HEK293 (cell line): ENCODE measurements around the gene FAM204A.

Experiments
- CTCF ChIA-PET: fragments of 350-600 bp; formaldehyde crosslinking; extraction: SDS; loops from one replicate; lab custom pipeline; 2021; ENCODE audit warnings: antibody characterized with exemption; lab: Yijun Ruan, JAX
- POLR2A ChIA-PET: fragments of 300-600 bp; formaldehyde crosslinking; extraction: SDS; loops from one replicate; lab custom pipeline; 2020; ENCODE audit warnings: antibody characterized with exemption, inconsistent platforms; lab: Yijun Ruan, JAX
- H3K27ac ChIP-seq: fragments of 200-500 bp; sonication (Bioruptor generic); 2 replicates; pipeline ENCODE4 v1.5.1; 2014; ENCODE audit warnings: low read depth, low read length, control low read depth, inconsistent platforms; ENCODE audit errors: extremely low read depth
- H3K36me3 ChIP-seq, 2 experiments: fragments of 200-500 bp in 1 of 2; sonication (Bioruptor generic) in 1 of 2; 1 replicate in 1 of 2; 2 replicates in 1 of 2; pipeline ENCODE4 v1.5.1; 2014 to 2017; ENCODE audit warnings: inconsistent platforms in 2 of 2, low read length in 2 of 2; ENCODE audit not compliant: control insufficient read depth in 2 of 2, insufficient read depth in 1 of 2
- H3K4me1 ChIP-seq: fragments of 200-500 bp; sonication (Bioruptor generic); 2 replicates; pipeline ENCODE4 v1.5.1; 2014; ENCODE audit warnings: mild to moderate bottlenecking, low read length, inconsistent platforms; ENCODE audit not compliant: control insufficient read depth, insufficient read depth
- H3K4me3 ChIP-seq: 2 replicates; pipeline ENCODE4 v1.5.1; 2011; ENCODE audit warnings: low read depth, mild to moderate bottlenecking, control low read depth, low read length, moderate library complexity
- H3K9me3 ChIP-seq: fragments of 200-500 bp; sonication (Bioruptor generic); 2 replicates; pipeline ENCODE4 v1.5.1; 2014; ENCODE audit warnings: low read depth, low read length, inconsistent platforms; ENCODE audit not compliant: control insufficient read depth, insufficient read depth
- FEZF1 ChIP-seq: fragments of 450-650 bp; formaldehyde crosslinking; IDR thresholded peaks from 2 replicates; pipeline ENCODE4 v1.5.1; 2016; ENCODE audit warnings: missing biosample characterization, missing genetic modification characterization
- PRDM1 ChIP-seq: fragments of 450-650 bp; formaldehyde crosslinking; IDR thresholded peaks from 2 replicates; pipeline ENCODE4; 2016; ENCODE audit warnings: missing biosample characterization, missing genetic modification characterization
- PRDM10 ChIP-seq: fragments of 450-650 bp; formaldehyde crosslinking; IDR thresholded peaks from 2 replicates; pipeline ENCODE4 v1.5.1; 2016; ENCODE audit warnings: missing biosample characterization, missing genetic modification characterization
- SP3 ChIP-seq: fragments of 450-650 bp; formaldehyde crosslinking; IDR thresholded peaks from 2 replicates; pipeline ENCODE4 v1.5.1; 2016; ENCODE audit warnings: missing biosample characterization, missing genetic modification characterization
- ZBTB11 ChIP-seq: fragments of 450-650 bp; formaldehyde crosslinking; conservative IDR thresholded peaks from 2 replicates; pipeline ENCODE4 v1.5.1; 2016; ENCODE audit warnings: low read depth, missing biosample characterization, missing genetic modification characterization
- ZBTB17 ChIP-seq: fragments of 450-650 bp; formaldehyde crosslinking; IDR thresholded peaks from 2 replicates; pipeline ENCODE4 v1.5.1; 2016; ENCODE audit warnings: missing biosample characterization, missing genetic modification characterization
- ZBTB7A ChIP-seq: fragments of 450-650 bp; formaldehyde crosslinking; IDR thresholded peaks from 2 replicates; pipeline ENCODE4 v1.5.1; 2016; ENCODE audit warnings: low read depth, missing biosample characterization, missing genetic modification characterization
- ZFP69B ChIP-seq: fragments of 450-650 bp; formaldehyde crosslinking; IDR thresholded peaks from 2 replicates; pipeline ENCODE4 v1.5.1; 2016; ENCODE audit warnings: missing biosample characterization, missing genetic modification characterization
- ZIC2 ChIP-seq: fragments of 450-650 bp; formaldehyde crosslinking; IDR thresholded peaks from 2 replicates; pipeline ENCODE4 v1.5.1; 2016; ENCODE audit warnings: missing biosample characterization, missing genetic modification characterization
- ZNF10 ChIP-seq: fragments of 450-650 bp; formaldehyde crosslinking; IDR thresholded peaks from 2 replicates; pipeline ENCODE4 v1.5.1; 2017; ENCODE audit warnings: missing biosample characterization, missing genetic modification characterization
- ZNF157 ChIP-seq: fragments of 450-650 bp; formaldehyde crosslinking; IDR thresholded peaks from 2 replicates; pipeline ENCODE4 v1.5.1; 2016; ENCODE audit warnings: missing biosample characterization, missing genetic modification characterization
- ZNF19 ChIP-seq: fragments of 450-650 bp; formaldehyde crosslinking; IDR thresholded peaks from 2 replicates; pipeline ENCODE4; 2016; ENCODE audit warnings: missing biosample characterization, missing genetic modification characterization, low read depth
- ZNF211 ChIP-seq: fragments of 450-650 bp; formaldehyde crosslinking; IDR thresholded peaks from 2 replicates; pipeline ENCODE4 v1.5.1; 2016; ENCODE audit warnings: low read depth, missing biosample characterization, missing genetic modification characterization
- ZNF366 ChIP-seq: fragments of 450-650 bp; formaldehyde crosslinking; conservative IDR thresholded peaks from 2 replicates; pipeline ENCODE4 v1.5.1; 2016; ENCODE audit warnings: missing biosample characterization, missing genetic modification characterization
- ZNF600 ChIP-seq: fragments of 450-650 bp; formaldehyde crosslinking; IDR thresholded peaks from 2 replicates; pipeline ENCODE4 v1.5.1; 2016; ENCODE audit warnings: missing biosample characterization, missing genetic modification characterization
- ZNF677 ChIP-seq: fragments of 450-650 bp; IDR thresholded peaks from 2 replicates; pipeline ENCODE4 v1.5.0; 2018; ENCODE audit warnings: missing biosample characterization, mild to moderate bottlenecking, missing genetic modification characterization, moderate library complexity
- TF ChIP-seq, protein P1 (sequence below): fragments of 450-650 bp; formaldehyde crosslinking; IDR thresholded peaks from 2 replicates; pipeline ENCODE4 v1.5.1; 2016; ENCODE audit warnings: missing biosample characterization, missing genetic modification characterization

FAM204A gene

GRCh38 chr10:118342638-118343020, 505 bp upstream of the FAM204A start:
- Histone ChIP-seq H3K4me3 (peak overlapping the region; percentile 92), H3K4me1 (0 out of 2 replicates have a peak, but pooled peaks cover 3% of the 10 kb centered on the region)
- TF ChIP-seq ZNF366 (tag by site-specific recombination) (0 out of 2 replicates have a peak, but pooled peaks have one; percentile 5), ZNF677 (tag by site-specific recombination) (no peak)
- TF ChIP-seq, all 188 proteins: peak for 1
- Histone ChIP-seq H3K27ac (no peak overlapping the region), H3K9me3 (no peaks in the 10 kb centered on the region), H3K36me3 (peaks cover 0 to 7% of the 10 kb centered on the region in 2 experiments; a peak in 1 of 3 replicates)
- ChIA-PET POLR2A (no interaction called here), CTCF (no interaction called here)

GRCh38 chr10:118340486-118340885, 1.6 kb downstream of the FAM204A start:
- CTCF ChIA-PET = no interaction called here
- TF ChIP-seq ZFP69B (tag by site-specific recombination) = no peak
- no peak for TF ChIP-seq ZNF19 (tag by site-specific recombination)
- peak; percentile 23; the same call in 1 of the 2 replicates for TF ChIP-seq ZBTB17
- TF ChIP-seq, protein P1, sequence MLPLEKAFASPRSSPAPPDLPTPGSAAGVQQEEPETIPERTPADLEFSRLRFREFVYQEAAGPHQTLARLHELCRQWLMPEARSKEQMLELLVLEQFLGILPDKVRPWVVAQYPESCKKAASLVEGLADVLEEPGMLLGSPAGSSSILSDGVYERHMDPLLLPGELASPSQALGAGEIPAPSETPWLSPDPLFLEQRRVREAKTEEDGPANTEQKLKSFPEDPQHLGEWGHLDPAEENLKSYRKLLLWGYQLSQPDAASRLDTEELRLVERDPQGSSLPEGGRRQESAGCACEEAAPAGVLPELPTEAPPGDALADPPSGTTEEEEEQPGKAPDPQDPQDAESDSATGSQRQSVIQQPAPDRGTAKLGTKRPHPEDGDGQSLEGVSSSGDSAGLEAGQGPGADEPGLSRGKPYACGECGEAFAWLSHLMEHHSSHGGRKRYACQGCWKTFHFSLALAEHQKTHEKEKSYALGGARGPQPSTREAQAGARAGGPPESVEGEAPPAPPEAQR (tag by site-specific recombination) = no peak
- peak; percentile 16; the same call in 1 of the 2 replicates for TF ChIP-seq SP3 (tag by site-specific recombination)
- 0 out of 2 replicates have a peak, but pooled peaks have one; percentile 31 for TF ChIP-seq ZBTB11 (tag by site-specific recombination)
- TF ChIP-seq ZBTB7A = no peak
- TF ChIP-seq, all 188 proteins: peak for 3
- POLR2A ChIA-PET = no interaction called here
- Histone ChIP-seq H3K27ac (no peak overlapping the region), H3K4me1 (0 out of 2 replicates have a peak, but pooled peaks cover 3% of the 10 kb centered on the region), H3K36me3 (peaks cover 5 to 15% of the 10 kb centered on the region in 2 experiments; a peak in 2 of 3 replicates), H3K4me3 (no peak overlapping the region), H3K9me3 (no peaks in the 10 kb centered on the region)

- H3K4me1 ChIP-seq = 0 out of 2 replicates have a peak, but pooled peaks cover 3% of the 10 kb centered on the region
- TF ChIP-seq ZNF211 (tag by site-specific recombination) (no peak), FEZF1 (tag by site-specific recombination) (peak; percentile 65), ZNF157 (tag by site-specific recombination) (no peak)
- ChIA-PET CTCF (interaction anchor here (0.8 kb wide), 1 partner anchor 843 kb away, joined by 4 read pairs; no protein-coding TSS in a partner anchor), POLR2A (no interaction called here)
- H3K36me3 ChIP-seq = peaks cover 19 to 28% of the 10 kb centered on the region in 2 experiments; a peak in 2 of 3 replicates
- no peak overlapping the region for H3K27ac ChIP-seq
- no peak overlapping the region for H3K4me3 ChIP-seq
- H3K9me3 ChIP-seq = no peaks in the 10 kb centered on the region
Observed at GRCh38 chr10:118339111-118339510, 3.0 kb downstream of the FAM204A start.

DNA sequence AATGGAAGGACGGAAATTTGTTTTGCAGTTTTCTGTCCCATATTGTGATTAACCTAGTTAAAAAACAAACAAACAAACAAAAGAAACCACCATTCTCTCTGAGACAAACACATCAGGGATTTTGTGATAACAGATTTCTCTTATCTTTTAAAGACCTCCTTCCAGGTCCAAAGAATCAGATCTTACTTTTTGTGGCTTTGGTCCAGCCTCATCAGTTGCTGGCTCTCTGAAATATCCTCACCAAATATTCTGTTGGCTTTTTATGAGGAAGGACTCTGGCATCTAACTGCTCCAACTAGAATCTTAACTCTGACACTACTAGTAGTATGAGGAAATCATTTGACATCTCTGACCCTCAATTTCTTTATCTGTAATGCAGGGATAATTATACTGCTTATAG, 4.8 kb downstream of the FAM204A start:
- ChIA-PET POLR2A (no interaction called here), CTCF (no interaction called here)
- TF ChIP-seq ZIC2 (tag by site-specific recombination) = no peak
- no peak for TF ChIP-seq PRDM1 (tag by site-specific recombination)
- no peak for TF ChIP-seq ZNF600 (tag by site-specific recombination)
- TF ChIP-seq ZNF10 (tag by site-specific recombination) = peak; percentile 95
- TF ChIP-seq PRDM10 (tag by site-specific recombination) = no peak
- no peaks in the 10 kb centered on the region for H3K9me3 ChIP-seq
- peaks cover 12% of the 10 kb centered on the region for H3K4me1 ChIP-seq
- H3K27ac ChIP-seq = no peak overlapping the region
- H3K4me3 ChIP-seq = no peak overlapping the region
- peaks cover 23 to 40% of the 10 kb centered on the region in 2 experiments for H3K36me3 ChIP-seq
